Measurements from ENCODE around the gene PPT2.

DNA sequence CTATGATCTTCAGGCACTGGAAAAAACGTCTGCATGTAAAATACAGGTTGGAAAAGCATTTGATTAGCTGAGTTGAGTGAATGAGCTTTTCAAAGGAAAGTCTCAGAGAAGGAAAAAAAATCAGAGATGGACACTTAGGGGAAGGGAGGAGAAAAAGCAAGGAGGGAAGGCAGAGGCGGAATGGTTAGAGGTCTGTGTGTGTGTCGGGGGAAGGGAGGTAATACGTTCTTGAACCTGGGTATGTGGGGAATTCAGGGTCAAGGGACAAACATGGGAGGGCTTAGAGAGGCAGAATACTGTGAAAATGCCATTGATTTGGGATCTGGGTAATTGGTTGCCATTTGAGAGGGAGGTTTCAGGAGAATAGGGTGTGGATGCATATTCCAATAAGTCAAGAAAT lies 7.3 kb upstream of the PPT2 start:
- TF ChIP-seq, protein P1, sequence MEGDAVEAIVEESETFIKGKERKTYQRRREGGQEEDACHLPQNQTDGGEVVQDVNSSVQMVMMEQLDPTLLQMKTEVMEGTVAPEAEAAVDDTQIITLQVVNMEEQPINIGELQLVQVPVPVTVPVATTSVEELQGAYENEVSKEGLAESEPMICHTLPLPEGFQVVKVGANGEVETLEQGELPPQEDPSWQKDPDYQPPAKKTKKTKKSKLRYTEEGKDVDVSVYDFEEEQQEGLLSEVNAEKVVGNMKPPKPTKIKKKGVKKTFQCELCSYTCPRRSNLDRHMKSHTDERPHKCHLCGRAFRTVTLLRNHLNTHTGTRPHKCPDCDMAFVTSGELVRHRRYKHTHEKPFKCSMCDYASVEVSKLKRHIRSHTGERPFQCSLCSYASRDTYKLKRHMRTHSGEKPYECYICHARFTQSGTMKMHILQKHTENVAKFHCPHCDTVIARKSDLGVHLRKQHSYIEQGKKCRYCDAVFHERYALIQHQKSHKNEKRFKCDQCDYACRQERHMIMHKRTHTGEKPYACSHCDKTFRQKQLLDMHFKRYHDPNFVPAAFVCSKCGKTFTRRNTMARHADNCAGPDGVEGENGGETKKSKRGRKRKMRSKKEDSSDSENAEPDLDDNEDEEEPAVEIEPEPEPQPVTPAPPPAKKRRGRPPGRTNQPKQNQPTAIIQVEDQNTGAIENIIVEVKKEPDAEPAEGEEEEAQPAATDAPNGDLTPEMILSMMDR (conservative IDR thresholded peaks at IDR 0.05 in 1 of 2, IDR thresholded peaks at IDR 0.05 in 1 of 2; ENCODE audit: low read depth in 1 of 2, low read length in 2 of 2): no peak
- no peak for TF ChIP-seq EZH2 (IDR thresholded peaks at IDR 0.05; ENCODE audit: low read length, missing control alignments)

Data from fibroblast of lung (primary cell).